Stimulated activated CD8-positive, alpha-beta memory T cell treated with anti-CD3 and anti-CD28 coated beads, Interleukin-12 subunit alpha, Interleukin-12 subunit beta, amount 100 ng/mL, for 4 hours (primary cell): ENCODE results near the gene COBL.

ENCODE experiments used
- DNase-seq: peaks from one replicate; pipeline ENCODE4 v3.0.0-alpha.2; 2020; ENCODE audit warnings: low read depth

Gene COBL

DNA sequence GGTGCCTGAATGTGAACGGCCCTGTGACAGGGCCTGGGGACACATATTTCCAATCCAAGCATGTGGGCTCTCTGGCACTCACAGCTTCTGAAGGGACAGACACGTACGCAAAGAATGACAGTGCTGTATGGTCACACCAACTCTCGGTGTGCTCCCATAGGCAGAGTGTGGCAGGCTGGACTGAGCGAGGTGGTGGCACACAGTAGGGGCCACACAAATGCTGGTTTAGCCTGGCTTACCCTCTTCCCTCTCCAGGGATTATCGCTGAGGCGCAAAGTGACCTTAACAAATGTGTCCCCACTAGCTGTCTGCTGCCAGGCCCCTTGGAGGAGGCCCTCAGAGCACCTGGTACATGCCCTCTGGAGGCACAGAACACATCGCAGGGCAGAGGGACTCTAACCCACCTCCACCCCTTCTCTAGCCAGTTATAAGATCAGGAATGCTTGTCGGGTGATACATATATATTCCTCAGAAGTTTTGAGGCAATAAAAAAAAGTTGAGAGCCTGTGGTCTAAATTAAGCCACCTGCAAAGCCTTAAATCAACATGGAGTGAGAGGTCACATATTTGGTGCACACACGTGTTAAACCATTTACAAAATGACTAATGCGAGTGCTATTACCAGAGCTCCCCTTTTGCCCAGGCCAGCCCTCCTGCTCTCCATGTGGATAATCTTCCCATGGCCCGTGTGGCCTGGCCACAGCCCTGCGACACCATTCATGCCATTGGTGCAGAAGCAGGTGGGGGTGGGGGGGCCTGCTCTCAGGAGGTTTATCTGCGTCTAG, 271.1 kb downstream of the COBL start:
- DNase-seq, result no peak

DNA sequence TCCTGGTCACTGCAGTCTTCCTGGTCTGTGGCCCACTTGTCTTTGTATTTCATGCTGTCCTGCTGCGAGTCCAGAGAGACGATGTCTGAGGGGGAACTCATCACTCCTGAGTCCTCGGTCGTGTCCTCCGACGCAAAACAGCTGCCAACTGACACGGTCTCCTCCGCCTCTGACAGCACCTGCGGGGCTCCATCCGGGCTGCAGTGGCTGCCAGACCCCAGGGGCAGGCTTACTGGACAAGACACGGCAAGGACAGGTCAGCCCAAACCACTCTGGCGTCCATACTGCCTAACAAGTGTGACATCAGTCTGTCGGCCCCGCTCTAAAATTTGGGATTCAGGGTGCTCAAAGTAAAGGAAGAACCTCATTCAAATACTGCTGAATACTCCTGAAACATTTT, 273.1 kb downstream of the COBL start:
- DNase-seq, result no peak

DNA sequence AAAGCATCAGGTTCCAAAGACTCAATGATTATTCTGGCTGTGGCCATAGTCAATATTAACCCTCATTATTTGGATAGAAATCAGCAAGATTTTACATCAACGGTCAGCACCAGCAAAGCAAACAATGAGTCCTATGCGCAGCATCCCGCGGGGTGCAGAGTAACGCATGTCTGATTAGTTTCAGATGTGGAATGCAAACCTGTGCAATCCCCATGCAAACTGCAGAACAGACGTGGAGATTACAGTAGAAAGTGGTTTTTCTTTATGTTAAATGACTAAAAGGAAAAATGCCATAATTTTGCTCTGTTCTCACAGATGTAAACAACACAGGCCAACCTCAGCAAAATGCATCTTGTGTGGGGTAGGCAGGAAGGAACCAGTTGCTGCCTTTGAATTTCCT, 275.8 kb downstream of the COBL start:
- DNase-seq, result no peak

DNA sequence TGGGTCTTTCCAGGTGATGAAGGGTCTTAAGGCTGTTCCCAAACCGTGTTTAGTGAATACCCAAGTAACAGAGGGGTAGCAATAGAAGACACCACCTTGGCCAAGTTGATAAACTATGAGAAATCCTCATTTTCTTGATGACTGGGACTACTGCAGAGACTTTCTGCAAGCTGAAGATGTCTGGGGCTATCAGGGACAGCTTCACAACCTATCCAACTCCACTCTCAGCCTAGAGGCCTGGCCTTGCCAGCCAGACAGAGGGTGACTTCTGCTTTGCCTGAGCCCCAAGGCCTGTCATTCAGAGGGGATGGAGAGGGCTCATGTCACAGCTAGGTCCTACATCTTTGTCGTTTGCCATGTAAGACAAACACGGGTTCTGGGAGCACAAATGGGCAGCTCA, 278.0 kb downstream of the COBL start:
- DNase-seq, result no peak

DNA sequence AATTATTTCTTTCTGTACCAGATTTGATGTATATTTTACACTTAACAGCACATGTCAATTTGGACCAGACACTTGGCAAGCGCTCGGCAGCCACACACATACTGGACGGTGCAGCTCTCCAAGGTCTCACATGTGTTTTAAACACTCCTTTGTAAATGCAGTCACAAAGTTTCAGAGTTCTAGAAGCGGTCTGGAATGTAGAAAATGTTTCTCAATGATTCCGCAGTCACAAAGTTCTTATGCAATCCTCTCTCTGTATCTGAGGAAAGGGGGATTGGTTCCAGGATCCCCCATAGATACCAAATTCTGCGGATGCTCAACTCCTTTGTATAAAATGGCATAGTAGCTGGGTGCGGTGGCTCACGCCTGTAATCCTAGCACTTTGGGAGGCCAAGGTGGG, 280.9 kb downstream of the COBL start:
- DNase-seq, result no peak

DNA sequence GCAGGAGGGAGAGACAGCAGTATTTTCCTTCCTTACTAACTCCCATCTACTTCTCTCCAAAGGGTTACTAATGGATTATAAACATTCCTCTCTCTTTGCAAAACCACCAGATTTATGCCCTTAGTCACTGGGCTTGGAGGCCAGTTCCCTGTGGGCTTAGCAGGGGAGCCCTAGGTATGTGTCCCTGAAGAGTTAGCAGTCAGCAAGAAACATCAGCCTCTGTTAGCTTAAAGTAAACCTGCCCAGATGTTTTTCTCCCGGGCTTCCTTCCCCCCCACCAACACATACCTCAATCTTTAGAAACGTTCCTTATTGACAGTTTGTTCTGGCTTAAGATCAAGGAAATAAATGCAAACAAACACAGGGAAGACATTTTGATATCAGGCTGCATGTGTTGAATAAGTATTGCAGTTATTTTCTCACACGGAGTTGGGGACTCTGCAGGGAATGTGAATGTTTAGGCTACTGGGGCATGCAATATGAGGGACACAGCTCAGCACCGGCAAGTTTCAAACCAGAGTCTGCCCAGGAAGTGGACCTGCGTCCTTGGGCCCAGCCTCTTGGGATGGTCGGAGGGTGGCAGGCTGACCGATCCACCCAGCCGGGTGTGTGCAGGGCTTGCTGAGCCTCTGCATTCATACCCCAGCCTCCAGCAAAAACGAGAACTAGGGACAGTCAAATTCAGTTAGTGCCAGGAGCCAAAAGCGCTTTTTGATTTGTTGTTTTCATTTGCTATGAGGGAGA, 281.9 kb downstream of the COBL start:
- DNase-seq, result no peak

DNA sequence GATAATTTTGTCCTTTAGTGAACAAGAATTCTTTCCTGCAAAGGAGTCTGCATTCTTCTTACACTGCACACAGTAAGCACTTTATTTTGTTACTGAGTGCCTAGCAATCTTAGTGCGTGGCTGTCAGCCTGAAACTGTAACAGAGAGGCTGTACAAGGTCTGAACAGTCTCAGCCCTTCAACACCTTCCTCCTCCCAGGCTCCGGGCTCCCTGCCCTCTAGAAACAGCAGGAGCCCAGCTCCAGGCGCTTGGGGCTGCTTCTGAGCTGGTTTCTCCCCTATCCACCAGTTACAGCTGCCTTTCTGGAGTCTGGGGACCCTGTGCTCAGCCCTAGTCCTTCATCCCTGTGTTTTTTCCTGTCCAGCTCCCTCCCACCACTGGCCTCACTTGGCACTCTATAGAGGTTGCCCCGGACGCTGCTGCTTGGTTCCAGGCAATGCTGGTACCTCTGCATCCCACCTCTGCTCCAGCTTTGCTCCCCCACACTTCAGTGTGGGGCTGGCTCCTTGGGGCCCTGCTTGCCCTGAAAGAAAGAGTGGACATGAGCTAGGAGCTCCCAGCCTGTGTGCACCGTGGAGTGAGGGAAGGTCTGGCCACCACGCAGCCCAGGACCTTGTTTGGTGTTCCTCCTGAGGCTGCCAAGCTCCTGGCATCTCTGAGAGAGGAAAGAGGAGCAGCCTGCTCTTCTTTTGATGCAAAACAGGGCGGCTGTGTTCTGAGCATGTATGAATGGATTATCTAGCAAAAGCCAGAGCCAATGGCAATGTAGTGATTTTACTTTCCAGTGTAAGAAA, 282.7 kb downstream of the COBL start:
- DNase-seq, result no peak

DNA sequence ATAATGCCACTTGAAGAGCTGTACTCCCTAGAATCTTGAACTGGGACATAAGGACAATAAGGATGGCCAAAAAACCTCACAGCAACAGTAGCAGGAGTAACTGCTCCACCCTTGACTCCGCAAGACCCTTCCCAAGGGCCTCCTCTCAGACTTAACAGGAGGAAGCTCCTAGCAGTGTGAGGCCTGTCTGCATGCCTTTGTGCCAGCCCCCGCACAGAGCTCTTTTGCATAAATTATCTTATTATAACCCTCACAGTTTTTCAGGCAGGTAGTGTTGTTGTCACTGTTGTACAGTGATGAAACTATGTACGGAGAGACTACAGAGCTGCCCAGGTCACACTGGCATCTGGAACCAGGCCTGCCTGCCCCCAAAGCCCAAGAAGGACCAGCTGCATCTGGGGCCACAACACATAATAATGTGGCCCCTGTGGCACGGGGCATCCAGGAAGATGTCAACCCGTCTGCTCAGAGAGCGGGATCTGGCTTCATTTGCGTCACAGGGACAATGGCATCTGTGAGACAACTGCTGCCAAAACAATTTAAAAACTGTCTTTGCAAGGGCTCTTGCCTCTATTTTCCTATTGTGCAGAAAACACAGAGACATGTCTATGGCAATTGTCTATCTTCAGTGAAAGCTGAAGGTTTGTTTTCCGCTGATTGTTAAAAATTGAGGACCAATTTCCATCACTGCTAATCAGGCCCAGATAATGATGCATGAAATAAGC, 284.7 kb downstream of the COBL start:
- no peak for DNase-seq

DNA sequence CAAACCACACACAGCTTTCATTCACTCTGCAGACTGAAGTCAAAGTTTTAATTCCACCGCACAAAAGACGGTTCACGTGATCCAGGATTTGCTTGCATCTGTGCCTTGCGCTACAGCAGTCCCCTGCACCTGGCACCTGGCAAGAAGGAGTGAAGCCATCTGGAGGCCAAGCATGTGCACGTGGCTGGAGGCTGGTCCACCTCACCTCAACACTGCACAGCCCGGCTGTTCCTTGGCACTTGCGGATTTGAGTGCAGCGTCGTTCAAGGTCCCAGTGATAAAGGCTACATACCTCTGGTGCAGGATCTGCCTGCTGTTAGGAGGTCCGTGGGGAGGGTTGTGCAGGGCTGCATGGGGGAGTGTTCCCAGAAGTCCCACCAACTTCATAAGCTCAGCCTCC, 285.4 kb downstream of the COBL start:
- DNase-seq, result no peak

DNA sequence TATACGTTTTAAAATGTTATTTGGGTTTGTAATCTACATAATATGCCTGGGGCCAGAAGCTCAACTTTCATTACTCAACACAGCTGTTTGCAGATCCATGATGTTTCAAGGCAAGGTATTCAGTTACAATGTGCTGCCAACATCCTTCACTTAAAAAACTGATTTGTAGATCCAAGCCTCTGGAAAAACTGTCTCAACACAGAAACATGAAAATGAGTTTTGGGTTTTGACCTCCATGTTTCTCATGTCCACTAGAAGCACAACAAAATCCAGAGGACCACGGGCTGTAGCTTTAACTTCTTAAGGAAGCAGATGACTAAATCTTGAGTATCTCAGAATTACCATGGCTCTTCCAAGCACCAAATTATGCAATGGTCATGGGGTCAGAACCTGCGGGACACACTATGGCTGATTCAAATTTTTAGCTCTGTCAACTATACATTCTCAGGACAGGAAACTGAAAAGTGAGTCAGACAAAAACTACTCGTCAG, 286.9 kb downstream of the COBL start:
- DNase-seq, result no peak

DNA sequence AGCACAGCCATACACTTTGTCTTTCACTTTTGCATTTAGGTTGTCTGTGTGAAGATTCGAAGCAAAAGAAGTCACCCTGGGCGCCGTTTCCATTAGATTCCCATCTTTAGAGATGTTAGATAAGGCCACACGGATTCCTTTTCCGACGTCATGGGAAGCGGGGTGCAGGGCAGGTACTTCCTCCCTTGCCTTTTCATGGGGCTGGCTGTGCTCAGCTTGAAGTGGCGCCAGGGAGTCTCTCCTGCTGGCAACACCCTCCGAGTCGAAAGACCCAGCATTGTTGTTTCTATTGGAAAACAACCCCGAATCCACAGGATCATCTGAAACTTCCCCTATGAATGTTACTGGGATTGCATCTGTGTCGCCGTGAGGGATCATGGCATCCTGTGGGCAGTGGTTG, 287.5 kb downstream of the COBL start:
- no peak for DNase-seq

DNA sequence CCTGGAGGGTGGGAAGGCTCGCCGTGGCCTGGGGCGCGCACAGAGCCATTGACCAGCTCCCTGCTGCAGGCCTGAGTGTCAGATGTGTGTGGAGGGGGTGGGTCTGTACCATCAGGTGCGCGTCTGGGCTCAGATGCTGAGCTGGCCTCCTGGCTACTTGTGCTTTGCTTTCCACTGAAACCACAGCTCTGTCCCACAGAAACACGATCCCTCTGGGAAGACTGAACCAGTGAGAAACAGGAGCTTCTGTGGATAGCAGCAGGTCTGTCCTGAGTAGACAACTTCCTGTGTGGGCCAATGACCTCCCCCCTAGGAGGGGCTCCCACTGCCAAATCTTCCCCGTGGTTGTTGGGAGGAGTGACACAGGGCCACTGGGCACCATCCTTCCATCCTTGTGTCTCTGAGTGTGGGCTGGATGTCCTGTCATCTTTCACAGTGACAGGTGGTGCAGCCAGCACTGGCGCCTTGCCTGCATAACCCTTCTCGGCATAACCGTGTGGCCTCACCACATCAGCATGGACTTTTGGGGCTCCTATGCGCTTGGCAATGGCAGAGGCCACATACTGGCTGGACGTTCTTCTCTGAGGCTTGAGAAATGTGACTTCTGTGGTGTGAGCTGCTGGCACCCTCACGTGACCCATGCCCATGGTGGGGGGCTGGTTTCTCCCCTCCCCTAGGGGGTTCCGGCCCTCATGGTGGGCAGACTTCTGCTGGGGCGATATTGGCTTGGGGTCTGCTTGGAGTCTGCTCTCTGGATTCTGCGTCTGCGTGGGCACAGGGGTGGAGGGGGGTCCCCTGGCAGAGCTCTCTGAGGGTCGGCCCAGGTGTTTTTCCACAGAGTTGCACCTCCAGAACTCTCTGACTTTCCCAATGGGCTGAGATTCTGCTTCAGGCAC, 288.4 kb downstream of the COBL start:
- no peak for DNase-seq

DNA sequence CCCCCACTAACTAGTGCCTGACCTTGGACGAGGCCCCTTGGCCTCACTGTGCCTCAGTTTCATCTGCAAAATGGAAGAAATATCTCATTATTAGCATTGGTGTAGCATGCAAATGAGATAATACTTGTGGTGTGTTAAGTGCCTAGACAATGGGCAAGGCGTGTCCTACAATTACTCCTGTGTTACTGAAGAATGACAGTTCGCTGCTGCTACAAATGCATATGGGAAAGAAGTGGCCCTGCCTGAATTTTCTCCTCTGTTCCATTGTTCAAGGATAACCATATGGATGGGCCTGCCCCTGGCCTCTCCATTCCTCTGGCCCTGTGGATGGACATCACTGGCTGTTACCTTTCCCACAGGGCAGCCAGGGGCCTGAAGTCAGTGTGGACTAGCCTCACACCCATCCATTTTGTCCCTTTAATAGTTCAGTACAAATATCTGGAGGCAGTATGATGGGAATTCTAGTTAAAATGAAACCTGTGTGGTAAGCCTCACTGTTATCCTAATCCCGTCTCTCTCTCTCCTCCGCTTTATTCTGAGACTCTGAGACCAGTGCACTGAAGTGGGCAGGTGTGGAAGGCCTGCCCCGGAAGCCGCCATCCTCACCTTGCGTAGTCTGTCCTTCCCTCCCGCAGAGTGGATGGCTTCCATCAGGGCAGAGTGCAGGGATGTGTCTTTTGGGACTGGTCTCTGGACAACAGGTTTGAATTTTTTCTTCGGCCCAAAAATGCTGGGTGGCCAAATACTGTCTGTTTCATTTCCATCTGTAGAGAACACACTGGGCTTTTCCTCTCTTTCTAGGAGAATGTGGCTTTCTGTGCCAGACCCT, 289.3 kb downstream of the COBL start:
- no peak for DNase-seq

DNA sequence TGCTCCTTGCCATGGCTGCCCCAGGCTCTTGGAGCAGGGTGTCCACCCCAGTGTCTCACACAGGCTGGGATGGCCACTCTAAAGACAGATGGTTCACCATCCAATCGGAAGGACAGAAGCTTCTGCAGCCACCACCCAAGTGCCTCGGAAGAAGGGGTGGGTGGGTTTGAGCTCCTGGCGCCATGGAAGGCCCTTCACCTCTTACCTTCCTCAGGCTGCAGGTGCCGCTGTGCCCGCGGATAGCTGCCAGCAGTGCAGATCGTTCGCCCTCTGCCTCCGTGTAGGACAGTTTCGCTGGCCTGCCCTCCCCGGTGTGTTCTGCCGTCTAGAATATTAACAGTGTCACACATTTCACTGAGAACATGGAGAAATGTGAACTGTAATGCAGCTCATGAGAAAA, 290.3 kb downstream of the COBL start:
- no peak for DNase-seq

DNA sequence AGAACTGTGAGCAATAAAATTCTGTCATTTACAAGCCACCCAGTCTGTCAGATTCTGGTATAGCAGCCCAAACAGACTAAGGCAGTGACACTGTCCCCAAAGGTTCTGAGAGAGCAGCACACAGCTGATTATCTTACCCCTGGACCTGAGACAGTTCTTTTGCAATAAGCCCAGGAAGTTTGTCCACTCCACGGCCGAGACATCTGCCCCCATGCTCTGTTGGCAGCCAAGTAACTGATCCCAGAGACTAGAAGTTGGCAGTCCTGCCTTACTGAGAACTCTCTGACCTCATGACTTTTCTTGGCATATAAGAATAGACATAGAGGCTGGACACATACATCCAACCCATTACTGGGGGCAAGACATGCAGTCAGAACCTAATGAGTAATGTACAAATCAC, 290.9 kb downstream of the COBL start:
- DNase-seq, result no peak

DNA sequence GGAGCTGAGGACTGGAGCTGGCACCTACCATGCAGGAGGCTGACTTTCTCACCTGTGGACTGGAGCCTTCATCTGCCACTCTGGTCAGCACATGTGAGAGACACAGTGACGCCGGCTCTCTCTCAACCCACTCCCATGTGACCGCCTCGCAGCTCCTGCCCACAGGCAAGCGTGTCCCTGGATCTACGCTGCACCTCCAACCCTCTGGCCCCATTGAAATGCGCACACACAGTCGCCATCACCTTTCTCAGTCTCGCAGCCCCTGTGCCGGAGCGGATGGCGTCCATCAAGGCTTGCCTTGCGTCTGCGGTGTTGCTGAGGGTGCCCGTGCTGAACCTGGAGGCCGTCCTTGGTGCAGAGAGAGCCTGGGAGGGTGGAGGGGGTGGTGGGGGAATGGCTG, 291.7 kb downstream of the COBL start:
- DNase-seq, result no peak

DNA sequence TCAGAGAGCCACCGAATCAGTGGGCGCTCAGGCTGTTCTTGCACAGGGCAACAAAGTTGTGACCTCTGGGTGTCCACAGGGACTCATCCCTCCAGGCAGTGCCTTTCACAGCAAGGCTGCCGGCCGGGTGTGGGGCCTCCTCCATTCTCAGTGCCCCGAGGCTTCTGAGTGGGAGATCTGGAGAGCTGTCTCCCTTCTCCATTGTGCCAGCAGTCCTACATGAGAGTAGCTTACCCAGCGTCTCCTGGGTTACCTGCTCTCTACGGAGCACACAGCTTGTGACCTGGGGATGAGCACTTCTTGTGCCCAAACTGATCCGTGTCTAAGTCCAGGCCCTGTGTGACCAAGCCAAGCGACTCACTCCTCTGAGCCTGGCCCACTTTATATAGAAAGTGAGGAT, 293.1 kb downstream of the COBL start:
- DNase-seq, result no peak

DNA sequence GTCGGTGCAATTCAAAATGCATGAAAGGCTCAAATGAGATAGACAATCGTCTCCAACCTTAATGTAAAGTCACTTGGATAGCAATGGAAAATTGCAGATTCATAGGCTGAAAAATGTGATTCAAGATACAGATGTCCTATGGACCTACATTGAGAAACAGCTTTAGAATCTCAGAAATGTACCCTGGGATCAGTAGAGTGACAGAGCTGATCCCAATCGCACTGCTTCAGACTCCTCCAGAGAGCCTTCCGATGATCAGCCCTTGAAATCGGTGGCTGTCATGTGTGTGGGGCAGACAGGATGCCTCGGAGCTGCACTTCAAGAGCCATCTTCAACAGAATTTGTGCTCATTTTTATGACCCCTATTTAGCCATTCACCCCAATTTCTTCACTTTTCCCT, 293.8 kb downstream of the COBL start:
- DNase-seq, result no peak

DNA sequence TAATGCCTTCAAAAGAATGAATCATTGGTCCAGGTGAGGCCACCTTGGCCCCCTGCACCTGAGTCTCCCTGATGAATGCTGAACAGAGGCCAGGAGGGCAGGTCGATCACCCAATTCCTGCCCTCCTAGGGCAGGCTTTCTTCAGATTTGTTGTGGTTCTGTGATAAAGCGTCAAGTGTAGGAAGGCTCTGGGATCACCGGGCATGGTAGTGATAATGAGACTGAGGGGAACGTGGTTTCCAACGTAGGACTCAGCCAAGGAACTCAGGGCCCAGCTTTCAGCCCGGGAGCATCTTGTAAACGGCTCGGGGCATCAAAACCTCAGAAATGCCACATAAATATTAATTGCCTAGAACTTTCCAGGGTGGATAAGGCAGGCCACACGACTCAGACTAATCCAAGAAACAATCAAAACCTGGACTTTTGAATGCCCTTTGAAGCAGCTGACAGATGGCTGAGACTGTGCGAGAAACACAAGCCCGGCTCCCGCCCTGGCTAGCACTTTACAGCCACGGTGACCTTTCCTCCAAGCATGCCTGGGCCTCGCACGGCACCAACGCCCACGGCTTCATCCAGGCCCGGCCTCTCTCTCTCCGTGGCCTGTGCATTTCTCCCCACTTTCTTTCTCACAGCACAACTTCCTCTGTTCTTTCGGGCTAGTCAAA, 294.6 kb downstream of the COBL start:
- no peak for DNase-seq

DNA sequence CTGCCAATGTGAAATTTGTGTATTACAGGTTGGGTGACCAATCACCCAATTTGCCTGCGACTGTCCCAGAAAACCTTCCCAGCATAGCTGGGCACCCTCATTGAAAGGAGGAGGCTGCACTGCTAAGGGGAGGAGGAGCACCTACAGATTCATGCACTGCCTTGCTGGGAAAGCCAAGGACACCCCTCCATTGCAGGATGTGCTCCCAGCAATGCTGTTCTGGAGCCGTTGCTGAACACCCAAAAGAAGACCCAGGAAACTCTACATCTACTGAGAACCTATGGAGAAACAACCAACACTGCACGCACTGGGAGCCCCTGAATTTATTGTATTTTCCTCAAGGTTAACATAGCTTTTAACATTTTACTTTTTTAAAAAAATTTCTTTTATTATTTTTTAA, 295.7 kb downstream of the COBL start:
- DNase-seq, result no peak
